Gastroesophageal sphincter (tissue), 4 donors: ENCODE measurements around the gene PLCB1. TPM values are rescaled to one million over a fixed set of nuclear protein-coding genes. Genes with fewer than 3 reads are reported as not detected.

Experiments used
- ATAC-seq: fragments of 150-250 bp; one replicate; pipeline ENCODE4 v1.9.1; 2016; ENCODE audit warnings: mild to moderate bottlenecking, moderate library complexity
- H3K27ac ChIP-seq, 4 donors: fragments of 200-600 bp; sonication (generic) in 3 of 4; 1 replicate in 3 of 4; 2 replicates in 1 of 4; pipeline ENCODE4 v1.5.1; 2016 to 2019
- H3K27me3 ChIP-seq: fragments of 200-600 bp; sonication (generic); one replicate; pipeline ENCODE4 v1.5.1; 2019
- H3K36me3 ChIP-seq, 2 donors: fragments of 200-600 bp; sonication (generic); one replicate each; pipeline ENCODE4 v1.5.1; 2019; ENCODE audit warnings: control low read depth in 1 of 2
- H3K4me1 ChIP-seq, 3 donors: fragments of 200-600 bp; sonication (generic); 1 replicate in 2 of 3; 2 replicates in 1 of 3; pipeline ENCODE4 v1.5.1; 2016 to 2019; ENCODE audit warnings: control low read depth in 2 of 3
- H3K4me3 ChIP-seq, 2 donors: fragments of 200-600 bp; sonication (generic); one replicate each; pipeline ENCODE4 v1.5.1; 2019; ENCODE audit warnings: mild to moderate bottlenecking in 1 of 2, moderate library complexity in 1 of 2
- H3K9me3 ChIP-seq, 3 donors: fragments of 200-600 bp; sonication (generic); one replicate each; pipeline ENCODE4 v1.5.1; 2017 to 2019; ENCODE audit warnings: control low read depth in 2 of 3
- EP300 ChIP-seq: sonication (generic); formaldehyde crosslinking; IDR thresholded peaks from one replicate; pipeline ENCODE4 v1.6.1; 2017; ENCODE audit warnings: antibody characterized with exemption, mild to moderate bottlenecking
- POLR2A ChIP-seq, 2 donors: fragments of 450-650 bp; IDR thresholded peaks; one replicate each; pipeline ENCODE4 v1.6.1; 2017; ENCODE audit warnings: antibody characterized with exemption in 2 of 2, mild to moderate bottlenecking in 2 of 2, moderate library complexity in 1 of 2
- POLR2AphosphoS5 ChIP-seq: sonication (generic); formaldehyde crosslinking; IDR thresholded peaks from one replicate; pipeline ENCODE4 v1.6.1; 2017; ENCODE audit warnings: antibody characterized with exemption
- WGBS, 2 donors: methylation state at CpG; one replicate each; pipeline ENCODE4 v1.1.5; 2018; ENCODE audit warnings: low coverage in 1 of 2; 5-methylcytosine and 5-hydroxymethylcytosine counted together
- total RNA-seq, 4 donors: library from RNA; depleted of rRNA; stranded (reverse); fragments of >200 nt; gene quantifications; one replicate each; pipeline ENCODE4 v1.1.0, GENCODE V29; 2016
- TF ChIP-seq, protein P1 (sequence below), 4 experiments: fragments of 200-600 bp in 2 of 4; fragments of 450-650 bp in 2 of 4; sonication (generic) in 1 of 4; IDR thresholded peaks; one replicate each; pipeline ENCODE4 v1.5.1; 2017 to 2019; ENCODE audit warnings: antibody characterized with exemption in 4 of 4, mild to moderate bottlenecking in 2 of 4, moderate library complexity in 2 of 4

The PLCB1 gene
- total RNA-seq, 4 donors from 2014 or later: 60.8 to 104 (median 69.0) TPM

DNA sequence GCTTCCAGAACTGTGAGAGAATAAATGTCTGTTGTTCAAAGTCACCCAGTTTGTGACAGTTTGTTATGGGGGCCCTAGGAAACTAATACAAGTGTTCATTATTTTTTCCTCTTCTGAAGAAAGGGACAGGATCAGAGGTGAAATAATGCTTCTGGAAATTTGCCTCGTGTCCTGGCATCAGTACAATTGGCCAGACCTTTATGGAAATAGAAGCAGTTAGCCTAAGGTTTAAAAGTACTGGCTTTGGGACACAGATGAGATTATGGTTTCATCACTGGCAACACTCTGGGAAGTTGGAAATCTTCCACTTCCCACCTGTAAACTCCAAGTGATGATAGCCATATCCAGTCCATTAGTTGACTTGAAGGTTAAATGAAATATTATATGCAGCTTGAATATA, 88.7 kb downstream of the PLCB1 start:
- peaks cover 5 to 89% (median 30%) of the 10 kb centered on the region in 3 donors for H3K4me1 ChIP-seq

DNA sequence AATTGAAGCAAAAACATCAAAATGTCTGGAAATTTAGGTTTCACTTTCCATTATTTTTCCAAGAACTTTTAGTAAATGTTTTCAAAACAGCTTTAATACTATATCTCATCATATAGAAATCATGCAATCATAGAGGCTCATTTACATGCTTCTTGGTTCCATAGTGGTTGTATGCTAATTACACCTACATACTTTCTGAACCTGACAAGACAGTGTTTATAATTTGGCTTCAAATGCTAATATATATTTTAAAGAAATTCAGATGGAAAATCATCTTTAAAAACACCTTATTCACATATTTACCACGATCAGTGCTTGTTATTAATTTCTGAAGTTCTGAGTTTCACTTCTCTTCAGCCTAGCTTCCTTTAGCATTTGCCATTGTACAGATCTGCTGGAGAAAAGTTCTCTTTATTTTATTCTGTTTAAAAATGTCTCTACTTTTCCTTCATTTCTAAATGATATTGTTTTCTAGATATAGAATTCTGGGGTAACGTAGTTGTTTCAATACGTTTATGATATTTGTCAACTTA, 89.9 kb downstream of the PLCB1 start:
- no peak for ATAC-seq
- Histone ChIP-seq H3K27me3 (no peaks in the 10 kb centered on the region), H3K4me1 (peaks cover 0 to 87% (median 20%) of the 10 kb centered on the region in 3 donors), H3K36me3 (no peaks in the 10 kb centered on the region), H3K27ac (peak overlapping the region in 2 of 4 donors; percentile 73 to 77), H3K9me3 (no peaks in the 10 kb centered on the region), H3K4me3 (no peak overlapping the region)
- no peak for TF ChIP-seq EP300
- 83 to 98% methylated on average over 3 of the region's 3 CpGs for WGBS, 2 donors

More for the DNA sequence above, 88.7 kb downstream of the PLCB1 start:
- Histone ChIP-seq H3K27ac (peak overlapping the region in 3 of 4 donors; percentile 22 to 77 (median 73)), H3K4me3 (no peak overlapping the region), H3K27me3 (no peaks in the 10 kb centered on the region), H3K36me3 (no peaks in the 10 kb centered on the region), H3K9me3 (no peaks in the 10 kb centered on the region)
- no peak for TF ChIP-seq EP300
- no peak for TF ChIP-seq POLR2AphosphoS5
- no peak for TF ChIP-seq POLR2A (IDR thresholded peaks at IDR 0.05)
- TF ChIP-seq, protein P1, sequence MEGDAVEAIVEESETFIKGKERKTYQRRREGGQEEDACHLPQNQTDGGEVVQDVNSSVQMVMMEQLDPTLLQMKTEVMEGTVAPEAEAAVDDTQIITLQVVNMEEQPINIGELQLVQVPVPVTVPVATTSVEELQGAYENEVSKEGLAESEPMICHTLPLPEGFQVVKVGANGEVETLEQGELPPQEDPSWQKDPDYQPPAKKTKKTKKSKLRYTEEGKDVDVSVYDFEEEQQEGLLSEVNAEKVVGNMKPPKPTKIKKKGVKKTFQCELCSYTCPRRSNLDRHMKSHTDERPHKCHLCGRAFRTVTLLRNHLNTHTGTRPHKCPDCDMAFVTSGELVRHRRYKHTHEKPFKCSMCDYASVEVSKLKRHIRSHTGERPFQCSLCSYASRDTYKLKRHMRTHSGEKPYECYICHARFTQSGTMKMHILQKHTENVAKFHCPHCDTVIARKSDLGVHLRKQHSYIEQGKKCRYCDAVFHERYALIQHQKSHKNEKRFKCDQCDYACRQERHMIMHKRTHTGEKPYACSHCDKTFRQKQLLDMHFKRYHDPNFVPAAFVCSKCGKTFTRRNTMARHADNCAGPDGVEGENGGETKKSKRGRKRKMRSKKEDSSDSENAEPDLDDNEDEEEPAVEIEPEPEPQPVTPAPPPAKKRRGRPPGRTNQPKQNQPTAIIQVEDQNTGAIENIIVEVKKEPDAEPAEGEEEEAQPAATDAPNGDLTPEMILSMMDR (IDR thresholded peaks at IDR 0.05): no peak
- no peak for ATAC-seq
- WGBS, 2 donors: 15 to 18% methylated on average over 1 of the region's 1 CpG

DNA sequence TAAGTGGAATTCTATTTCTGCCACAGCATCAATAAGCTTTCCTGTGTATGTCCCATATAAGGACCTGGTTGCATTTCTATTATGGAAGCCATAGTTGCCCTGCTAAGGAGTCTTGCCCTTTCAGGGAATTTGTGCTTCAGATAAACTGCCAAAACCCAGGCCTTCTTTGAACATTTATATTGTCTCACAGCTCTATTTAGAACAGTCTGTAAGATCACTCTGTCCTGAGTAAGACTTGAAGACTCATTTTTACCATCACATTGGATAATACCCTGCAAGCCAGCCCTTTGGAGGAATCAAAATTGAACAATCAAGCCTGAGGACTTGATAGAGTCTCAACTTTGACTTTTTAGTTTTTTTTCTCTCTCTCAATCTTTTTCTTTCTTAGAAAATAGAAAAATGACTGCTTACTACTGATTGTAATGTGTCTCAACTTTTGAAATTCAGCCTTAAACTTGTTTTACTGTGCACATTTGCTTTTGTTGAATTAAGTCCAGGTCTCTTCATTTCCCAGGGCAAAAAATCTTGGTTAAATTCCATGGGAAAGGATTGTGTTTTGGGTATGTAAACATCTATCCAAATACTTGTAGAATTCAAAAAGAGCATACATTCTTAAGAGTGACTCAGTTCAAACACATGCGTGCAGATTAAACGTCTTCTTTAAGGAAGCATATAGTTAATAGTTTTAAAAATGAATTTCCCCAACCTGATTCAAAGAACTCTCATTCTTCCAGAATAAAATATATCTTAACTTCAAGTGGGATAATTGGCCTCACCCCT, 91.2 kb downstream of the PLCB1 start:
- no peaks in the 10 kb centered on the region for H3K27me3 ChIP-seq
- 12 to 35% methylated on average over 2 of the region's 2 CpGs for WGBS, 2 donors
- no peak for TF ChIP-seq POLR2AphosphoS5
- TF ChIP-seq, protein P1 (IDR thresholded peaks at IDR 0.05): no peak
- TF ChIP-seq POLR2A (IDR thresholded peaks at IDR 0.05): no peak
- TF ChIP-seq EP300: no peak
- ATAC-seq: peak; percentile 46
- H3K27ac ChIP-seq: peak overlapping the region; percentile 53 to 77 (median 68)
- H3K4me1 ChIP-seq: peaks cover 0 to 86% (median 20%) of the 10 kb centered on the region in 3 donors
- H3K4me3 ChIP-seq: no peak overlapping the region
- H3K36me3 ChIP-seq: no peaks in the 10 kb centered on the region
- H3K9me3 ChIP-seq: no peaks in the 10 kb centered on the region

DNA sequence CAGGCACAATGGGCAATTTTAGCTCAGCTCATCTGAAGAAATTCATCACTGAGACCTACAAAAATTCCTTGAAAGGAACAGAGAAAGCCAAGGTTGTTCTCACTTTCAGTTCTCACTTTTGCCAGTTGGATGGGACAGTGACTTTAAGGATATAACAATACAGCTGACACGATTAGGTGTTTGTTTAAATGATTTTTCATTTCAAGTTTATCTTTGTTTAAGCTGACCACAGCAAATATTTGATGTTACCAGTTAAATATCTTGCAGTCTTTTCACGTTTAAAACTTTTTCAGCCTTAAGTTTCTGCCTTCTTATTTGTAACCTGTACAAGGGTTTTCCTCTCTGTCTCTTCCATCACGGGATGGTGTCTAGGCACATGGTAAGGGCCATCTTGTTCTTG, 93.6 kb downstream of the PLCB1 start:
- no peak overlapping the region for H3K4me3 ChIP-seq
- H3K36me3 ChIP-seq: no peaks in the 10 kb centered on the region
- H3K27me3 ChIP-seq: no peaks in the 10 kb centered on the region
- TF ChIP-seq, protein P1 (IDR thresholded peaks at IDR 0.05): no peak
- TF ChIP-seq EP300 (no peak), POLR2AphosphoS5 (no peak), POLR2A (IDR thresholded peaks at IDR 0.05) (no peak)
- H3K27ac ChIP-seq: peak overlapping the region in 2 of 4 donors; percentile 39 to 73
- no peaks in the 10 kb centered on the region for H3K9me3 ChIP-seq
- 24 to 44% methylated on average over 3 of the region's 3 CpGs for WGBS, 2 donors
- H3K4me1 ChIP-seq: peaks cover 0 to 74% (median 15%) of the 10 kb centered on the region in 3 donors
- ATAC-seq: no peak

DNA sequence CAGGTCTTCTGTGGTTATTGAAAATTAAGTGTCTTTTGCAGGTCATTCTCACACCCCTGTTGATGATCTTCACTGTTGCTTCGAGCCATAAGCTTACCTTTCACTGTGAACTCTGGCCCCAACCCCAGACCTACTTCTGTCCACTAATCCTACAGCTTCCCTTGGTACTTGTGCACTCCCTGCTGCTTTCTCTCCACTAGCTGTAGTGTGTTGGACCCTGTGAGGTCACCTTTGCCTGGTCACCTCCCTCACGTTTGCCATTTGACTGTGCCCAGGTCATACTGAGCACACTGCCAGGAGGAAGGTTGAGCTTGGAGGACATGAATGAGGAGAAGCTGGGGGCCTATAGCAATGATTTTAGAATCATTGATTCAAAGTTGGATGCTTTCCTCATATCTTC, 94.0 kb downstream of the PLCB1 start:
- ATAC-seq: no peak
- H3K27me3 ChIP-seq: no peaks in the 10 kb centered on the region
- no peaks in the 10 kb centered on the region for H3K9me3 ChIP-seq
- peak overlapping the region in 3 of 4 donors; percentile 39 to 73 (median 46) for H3K27ac ChIP-seq
- WGBS, 2 donors: 100% methylated on average over 2 of the region's 2 CpGs; no CpG with 5 or more reads in 1 of the 2 donors
- no peak overlapping the region for H3K4me3 ChIP-seq
- TF ChIP-seq POLR2AphosphoS5: no peak
- TF ChIP-seq, protein P1 (IDR thresholded peaks at IDR 0.05): no peak
- no peak for TF ChIP-seq EP300
- TF ChIP-seq POLR2A (IDR thresholded peaks at IDR 0.05): no peak
- peaks cover 0 to 73% (median 15%) of the 10 kb centered on the region in 3 donors for H3K4me1 ChIP-seq
- H3K36me3 ChIP-seq: no peaks in the 10 kb centered on the region
